ENCODE measurements around the gene MED9.

Gene MED9

DNA sequence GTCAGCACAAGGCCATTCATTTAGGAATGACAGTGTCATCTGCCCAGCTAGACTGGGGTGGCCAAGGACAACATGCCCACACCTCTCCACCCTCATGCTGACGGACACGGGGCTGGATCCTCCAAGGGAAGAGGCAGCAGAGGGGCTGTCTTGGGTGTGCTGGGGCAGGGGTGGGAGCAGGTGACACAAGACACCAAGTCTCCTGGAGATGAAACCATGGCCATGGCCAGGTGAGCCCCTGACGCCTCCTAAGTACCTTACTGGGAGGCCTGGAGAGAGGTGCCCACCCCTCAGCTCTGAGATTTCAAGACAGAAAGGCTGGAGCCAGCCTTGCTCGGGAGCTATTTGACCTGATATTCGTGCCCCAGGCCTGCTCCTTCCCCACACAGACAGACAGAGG, 28.4 kb downstream of the MED9 start:
- DNase-seq (ENCODE audit: low read depth): no peak

DNA sequence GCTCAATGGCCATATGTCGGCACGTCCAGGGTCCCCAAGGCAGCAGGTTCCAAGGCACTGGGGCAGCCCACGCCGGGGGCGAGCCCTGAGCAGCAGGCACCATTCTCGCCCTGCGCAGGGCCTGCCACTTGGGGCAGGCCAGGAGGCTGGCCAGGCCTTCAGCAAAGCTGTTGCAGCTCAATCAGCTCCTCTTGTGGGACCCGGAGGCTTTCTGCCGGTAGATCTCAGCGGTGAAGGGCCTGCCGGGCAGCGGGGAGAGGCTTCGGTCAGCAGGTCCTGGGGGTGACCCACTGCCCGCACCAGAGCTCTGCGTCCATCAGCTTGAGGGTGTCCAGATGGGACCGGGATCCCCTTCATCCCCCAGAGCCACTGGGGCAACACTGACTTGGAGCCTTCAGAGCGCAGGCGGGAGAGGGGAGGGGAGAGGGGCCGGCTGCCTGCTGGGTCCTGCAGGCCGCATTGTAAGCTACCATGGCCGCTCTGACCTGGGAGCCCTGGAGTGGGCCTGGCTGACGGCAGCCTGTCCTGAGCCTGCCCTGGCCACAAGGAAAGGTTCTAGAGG, 28.9 kb downstream of the MED9 start:
- DNase-seq (ENCODE audit: low read depth): no peak

GRCh38 chr17:17506181-17506741, 29.5 kb downstream of the MED9 start:
- no peak for DNase-seq (ENCODE audit: low read depth)

DNA sequence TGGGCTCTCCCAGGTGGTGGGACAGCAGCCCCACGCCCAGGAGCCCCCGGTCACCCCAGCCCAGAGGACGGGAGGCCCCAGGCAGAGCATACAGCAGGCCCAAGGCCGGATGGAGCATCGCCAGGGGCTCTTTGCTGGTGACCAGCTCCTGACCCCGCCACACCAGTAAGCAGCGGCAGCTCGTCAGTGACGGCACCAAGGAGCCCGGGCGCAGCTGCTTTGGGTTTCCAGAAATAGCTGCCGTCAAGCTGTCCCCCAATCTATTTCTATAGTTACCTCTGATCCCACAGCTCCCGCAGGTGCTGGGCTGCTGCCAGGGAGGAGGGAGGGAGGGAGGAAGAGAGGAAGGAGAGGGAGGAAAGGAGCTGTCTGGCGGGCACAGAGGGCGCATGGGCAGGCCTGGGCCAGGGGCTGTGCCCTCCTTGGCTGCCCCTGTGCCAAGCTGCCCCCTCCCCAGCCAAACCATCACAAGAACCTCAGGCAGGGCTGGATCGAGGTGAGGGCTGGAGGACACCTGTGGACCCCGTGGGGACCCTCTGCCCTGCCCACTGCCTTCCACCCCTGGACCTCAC, 30.2 kb downstream of the MED9 start:
- no peak for DNase-seq (ENCODE audit: low read depth)

- DNase-seq (ENCODE audit: low read depth): no peak
These were observed 30.7 kb downstream of the MED9 start for GRCh38 chr17:17507465-17508011.

GRCh38 chr17:17508019-17508535, 31.3 kb downstream of the MED9 start:
- DNase-seq (ENCODE audit: low read depth): no peak

- no peak for DNase-seq (ENCODE audit: low read depth)
These were observed 32.1 kb downstream of the MED9 start for GRCh38 chr17:17508646-17509591.

- no peak for DNase-seq (ENCODE audit: low read depth)
These were observed 33.0 kb downstream of the MED9 start for GRCh38 chr17:17509601-17510425.

- DNase-seq (ENCODE audit: low read depth): no peak
These were observed 33.9 kb downstream of the MED9 start for GRCh38 chr17:17510456-17511292.

GRCh38 chr17:17511293-17511741, 34.5 kb downstream of the MED9 start:
- DNase-seq (ENCODE audit: low read depth): no peak

DNA sequence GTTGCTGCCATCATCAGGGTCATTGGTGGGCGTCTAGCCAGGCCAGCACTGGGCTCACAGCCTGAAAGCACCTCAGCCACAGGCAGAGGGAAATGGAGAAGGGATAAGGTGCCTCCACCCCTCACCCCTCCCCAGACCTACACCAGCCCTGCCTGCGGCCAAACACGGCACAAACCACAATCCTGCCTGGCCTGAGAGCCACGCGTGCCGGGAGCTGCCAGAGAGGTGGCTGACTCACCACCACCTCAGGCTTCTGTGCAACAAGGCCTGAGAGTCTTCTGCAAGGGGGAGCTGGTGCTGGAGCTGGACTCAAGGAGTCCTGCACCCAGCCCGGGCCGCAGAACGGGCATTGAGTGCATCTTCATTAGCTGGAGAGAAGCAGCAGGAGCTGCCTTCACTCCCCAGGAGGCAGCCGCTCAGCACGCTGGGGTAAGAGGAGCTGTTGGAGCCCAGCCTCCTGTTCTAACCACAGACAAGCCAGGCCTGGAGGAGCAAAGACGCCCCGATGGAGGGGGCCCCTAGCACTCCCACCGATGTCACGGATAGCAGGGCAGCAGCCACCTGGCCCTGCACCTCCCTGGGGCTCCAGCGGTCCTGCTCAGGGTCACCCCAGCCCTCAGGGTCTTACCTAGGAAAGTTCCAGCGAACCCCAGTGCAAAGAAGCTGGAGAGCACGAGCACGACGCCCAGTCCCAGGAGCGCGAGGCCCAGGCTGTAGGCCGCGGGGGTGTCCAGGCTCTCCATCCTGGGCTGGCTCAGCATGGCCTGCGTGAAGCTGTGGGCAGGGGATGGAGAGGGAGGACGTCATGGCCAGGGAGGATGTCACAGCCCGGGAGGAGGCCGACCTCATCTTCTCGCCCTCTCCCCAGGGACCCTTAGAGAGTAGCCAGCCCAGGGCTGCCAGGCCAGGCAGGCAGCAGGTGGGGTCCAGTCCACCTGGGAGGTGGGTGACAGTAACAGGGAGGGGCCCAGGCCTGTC, 35.4 kb downstream of the MED9 start:
- DNase-seq (ENCODE audit: low read depth): no peak

GRCh38 chr17:17512866-17513265, 36.1 kb downstream of the MED9 start:
- DNase-seq (ENCODE audit: low read depth): no peak

GRCh38 chr17:17513626-17514025, 36.8 kb downstream of the MED9 start:
- no peak for DNase-seq (ENCODE audit: low read depth)

DNA sequence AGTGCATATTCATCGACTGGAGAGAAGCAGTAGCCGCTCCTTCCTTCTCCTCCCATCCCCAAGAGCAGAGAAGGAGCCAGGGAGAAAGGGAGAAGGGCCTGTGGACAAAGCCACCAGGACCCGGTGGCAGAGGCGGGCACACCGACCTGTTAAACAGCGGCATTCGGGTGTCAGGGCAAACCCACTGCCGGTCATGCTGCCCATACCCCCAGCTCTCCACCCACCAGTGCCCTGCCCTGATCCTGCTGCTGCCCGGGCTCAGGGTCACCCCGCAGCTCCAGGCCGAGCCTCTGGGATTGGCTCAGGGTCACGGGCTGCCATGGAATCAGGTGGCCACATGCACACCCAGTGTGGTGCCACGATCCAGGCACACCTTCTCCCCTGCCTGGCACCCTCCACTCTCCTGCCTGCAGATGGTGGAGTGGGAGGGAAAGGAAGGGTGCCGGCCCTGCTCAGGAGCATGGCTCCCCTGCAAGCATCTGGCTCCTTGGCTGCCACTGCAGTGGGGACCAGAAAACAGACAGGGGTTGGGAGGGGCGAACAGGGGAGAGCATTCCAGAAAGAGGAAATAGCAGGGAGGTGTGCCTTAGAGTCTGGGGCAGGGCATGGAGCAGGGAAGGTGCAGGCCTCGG, 37.7 kb downstream of the MED9 start:
- no peak for DNase-seq (ENCODE audit: low read depth)

- DNase-seq (ENCODE audit: low read depth): no peak
These were observed 38.5 kb downstream of the MED9 start for GRCh38 chr17:17514993-17515933.

GRCh38 chr17:17515934-17516930, 39.4 kb downstream of the MED9 start:
- DNase-seq (ENCODE audit: low read depth): no peak
